ENCODE results near the gene CARD14. TPM values are rescaled to one million over a fixed set of nuclear protein-coding genes. Genes with fewer than 3 reads are reported as not detected.

The CARD14 gene
- total and polyA plus RNA-seq, 2 of the 13 experiments (the other 11 are each of a cell fraction or from before 2014, with no cell fraction given) = 0.11 TPM; not detected in 1

DNA sequence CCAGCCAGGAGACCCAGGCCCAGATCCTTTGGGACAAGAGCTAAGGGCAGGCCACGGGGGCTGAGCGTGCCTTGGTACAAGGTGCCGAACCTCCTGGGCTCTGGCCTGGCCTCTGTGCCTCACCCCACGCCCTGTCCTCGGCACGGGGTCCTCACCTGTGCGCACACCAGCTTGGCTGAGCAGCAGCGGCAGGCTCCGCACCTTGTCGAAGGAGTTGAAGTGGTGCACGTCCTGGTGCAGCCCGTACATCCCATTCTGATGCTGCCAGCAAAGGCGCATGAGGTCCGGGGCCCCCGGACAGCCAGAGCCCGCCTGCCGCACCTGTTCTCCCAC lies 45.0 kb downstream of the CARD14 start:
- Histone ChIP-seq H3K9me3 (ENCODE audit: low read length) (no peaks in the 10 kb centered on the region), H3K27me3 (ENCODE audit: control insufficient read depth in 1 of 2, insufficient read depth in 2 of 2, low read length in 2 of 2) (no peaks in the 10 kb centered on the region), H4K20me1 (ENCODE audit: insufficient read depth, low read length) (no peaks in the 10 kb centered on the region), H3K79me2 (ENCODE audit: insufficient read depth, low read length) (peaks cover 5% of the 10 kb centered on the region), H3K4me2 (ENCODE audit: low read depth, low read length) (no peak overlapping the region), H2AFZ (ENCODE audit: low read length) (no peak overlapping the region), H3K4me1 (ENCODE audit: insufficient read depth, low read length) (peaks cover 16% of the 10 kb centered on the region), H3K4me3 (replicated peaks in 1 of 3; ENCODE audit: insufficient read depth in 1 of 3, low read depth in 2 of 3, low read length in 3 of 3) (no peak overlapping the region), H3K9ac (ENCODE audit: insufficient read depth, low read depth, low read length) (no peak overlapping the region), H3K27ac (ENCODE audit: extremely low read length, insufficient read depth, low read length) (no peak overlapping the region), H3K36me3 (replicated peaks in 1 of 2; ENCODE audit: control insufficient read depth in 1 of 2, insufficient read depth in 2 of 2, low read length in 2 of 2) (peaks cover 20 to 45% of the 10 kb centered on the region in 2 experiments)
- TF ChIP-seq, protein P1, sequence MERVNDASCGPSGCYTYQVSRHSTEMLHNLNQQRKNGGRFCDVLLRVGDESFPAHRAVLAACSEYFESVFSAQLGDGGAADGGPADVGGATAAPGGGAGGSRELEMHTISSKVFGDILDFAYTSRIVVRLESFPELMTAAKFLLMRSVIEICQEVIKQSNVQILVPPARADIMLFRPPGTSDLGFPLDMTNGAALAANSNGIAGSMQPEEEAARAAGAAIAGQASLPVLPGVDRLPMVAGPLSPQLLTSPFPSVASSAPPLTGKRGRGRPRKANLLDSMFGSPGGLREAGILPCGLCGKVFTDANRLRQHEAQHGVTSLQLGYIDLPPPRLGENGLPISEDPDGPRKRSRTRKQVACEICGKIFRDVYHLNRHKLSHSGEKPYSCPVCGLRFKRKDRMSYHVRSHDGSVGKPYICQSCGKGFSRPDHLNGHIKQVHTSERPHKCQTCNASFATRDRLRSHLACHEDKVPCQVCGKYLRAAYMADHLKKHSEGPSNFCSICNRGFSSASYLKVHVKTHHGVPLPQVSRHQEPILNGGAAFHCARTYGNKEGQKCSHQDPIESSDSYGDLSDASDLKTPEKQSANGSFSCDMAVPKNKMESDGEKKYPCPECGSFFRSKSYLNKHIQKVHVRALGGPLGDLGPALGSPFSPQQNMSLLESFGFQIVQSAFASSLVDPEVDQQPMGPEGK (CRISPR knock-in tag; IDR thresholded peaks at IDR 0.05) = no peak
- TF ChIP-seq ZNF335 (CRISPR knock-in tag; IDR thresholded peaks at IDR 0.05) (no peak), RBFOX2 (IDR thresholded peaks at IDR 0.05; ENCODE audit: low read depth, low read length) (peak; percentile 36; the same call in 1 of the 2 replicates), AGO2 (optimal IDR thresholded peaks at IDR 0.05; ENCODE audit: low read depth, low read length) (peak; percentile 51), MTA1 (CRISPR knock-in tag; IDR thresholded peaks at IDR 0.05; ENCODE audit: borderline replicate concordance) (no peak), ZNF768 (CRISPR knock-in tag; IDR thresholded peaks at IDR 0.05) (0 out of 2 replicates have a peak, but pooled peaks have one; percentile 19), ZNF12 (CRISPR knock-in tag; IDR thresholded peaks at IDR 0.05) (no peak), SCMH1 (CRISPR knock-in tag; IDR thresholded peaks at IDR 0.05; ENCODE audit: borderline replicate concordance) (no peak)
- no peak for ATAC-seq
- intact Hi-C loops (cut with micrococcal nuclease; ENCODE audit: unreplicated experiment) (no loop called here), in situ Hi-C loops (cut with HindIII; ENCODE audit: extremely low pct_ligation_motif_present, low pct_unique_long_range_greater_than_20kb) (no loop called here)
- WGBS (ENCODE audit: low lambda C conversion rate) = 95% methylated on average over 17 of the region's 17 CpGs
- no peak for FAIRE-seq
- DNase-seq (ENCODE audit: low spot score) = no peak
- CTCF ChIA-PET (ENCODE audit: low intra/inter-chr PET ratio, low total read pairs) = no interaction called here
- BruUV-seq (replicated peaks) = no TSS peak
- POLR2A ChIA-PET = no interaction called here
